Bronchial epithelial cell (primary cell): ENCODE measurements around the gene PEX11B. TPM values are rescaled to one million over a fixed set of nuclear protein-coding genes. Genes with fewer than 3 reads are reported as not detected.

Experiments
- DNase-seq: peaks from one replicate; pipeline ENCODE4 v3.0.0-alpha.2; 2010; ENCODE audit warnings: low read depth
- FAIRE-seq: peaks from 2 replicates; lab custom pipeline; 2011; peaks lifted over from hg19 to GRCh38; lab: Jason Lieb, UNC
- H3K27me3 ChIP-seq: 2 replicates; pipeline ENCODE4 v1.5.1; 2011; ENCODE audit warnings: low read length; ENCODE audit not compliant: control insufficient read depth, insufficient read depth
- H3K36me3 ChIP-seq: 2 replicates; pipeline ENCODE4 v1.5.1; 2011; ENCODE audit warnings: low read length; ENCODE audit not compliant: control insufficient read depth, insufficient read depth
- H3K4me3 ChIP-seq: 2 replicates; pipeline ENCODE4 v1.5.1; 2011; ENCODE audit warnings: mild to moderate bottlenecking, low read depth, low read length, control low read depth
- CTCF ChIP-seq: IDR thresholded peaks from 2 replicates; pipeline ENCODE4 v1.5.1; 2011; ENCODE audit warnings: mild to moderate bottlenecking, moderate library complexity, low read length, control low read depth, inconsistent platforms; ENCODE audit not compliant: insufficient read depth, severe bottlenecking
- total RNA-seq: library from RNA; depleted of rRNA; stranded (reverse); fragments of >200 nt; gene quantifications from 2 replicates; pipeline ENCODE4 v1.2.1, GENCODE V29; 2014

The PEX11B gene
- total RNA-seq, 1 donor from 2014 or later = 22.6 TPM

GRCh38 chr1:145895471-145895870 lies 23.0 kb downstream of the PEX11B start:
- Histone ChIP-seq H3K36me3 (no peaks in the 10 kb centered on the region), H3K4me3 (no peak overlapping the region), H3K27me3 (no peaks in the 10 kb centered on the region)
- TF ChIP-seq CTCF = no peak
- FAIRE-seq (no peak), DNase-seq (no peak)

- no peak for TF ChIP-seq CTCF
- FAIRE-seq (no peak), DNase-seq (no peak)
- H3K27me3 ChIP-seq = no peaks in the 10 kb centered on the region
- H3K36me3 ChIP-seq = no peaks in the 10 kb centered on the region
- no peak overlapping the region for H3K4me3 ChIP-seq
These were observed 25.0 kb downstream of the PEX11B start for GRCh38 chr1:145893306-145894055.

DNA sequence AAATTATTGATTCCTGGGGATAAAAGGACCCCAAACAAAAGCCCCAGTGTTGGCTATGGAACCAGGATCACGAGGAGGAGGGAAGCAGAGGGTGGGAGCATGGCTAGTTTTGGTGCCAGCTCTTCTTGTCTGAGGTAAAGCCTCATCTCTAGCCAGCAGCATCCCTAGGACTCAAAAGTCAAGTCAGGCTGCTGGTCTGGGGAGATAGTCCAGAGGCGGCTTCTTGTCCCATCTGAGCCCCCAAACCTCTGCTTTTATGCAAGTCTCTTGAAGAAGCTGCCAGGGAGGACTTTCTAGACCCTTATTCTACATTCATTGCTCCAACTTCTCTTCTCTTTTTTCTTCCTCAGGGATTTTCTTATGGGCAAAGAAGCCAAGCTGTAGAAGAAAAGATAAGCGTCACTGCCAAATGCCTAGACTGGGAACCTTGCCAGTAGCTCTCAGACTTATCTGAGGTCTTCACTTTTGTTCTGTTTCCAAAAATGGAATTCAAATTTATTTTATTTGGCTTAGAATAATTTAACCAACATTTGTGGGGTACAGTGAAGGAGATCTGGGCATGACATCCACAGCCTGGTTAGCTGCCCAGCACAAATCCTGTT lies 25.9 kb downstream of the PEX11B start:
- no peak for DNase-seq

GRCh38 chr1:145891587-145892485 lies 26.7 kb downstream of the PEX11B start:
- no peak overlapping the region for H3K4me3 ChIP-seq
- no peaks in the 10 kb centered on the region for H3K36me3 ChIP-seq
- peak; percentile 99 for DNase-seq
- FAIRE-seq = no peak
- no peaks in the 10 kb centered on the region for H3K27me3 ChIP-seq
- TF ChIP-seq CTCF = peak; percentile 91

More for the DNA sequence above, 25.9 kb downstream of the PEX11B start:
- no peak for FAIRE-seq
- no peaks in the 10 kb centered on the region for H3K27me3 ChIP-seq
- H3K4me3 ChIP-seq = no peak overlapping the region
- H3K36me3 ChIP-seq = no peaks in the 10 kb centered on the region
- TF ChIP-seq CTCF = no peak

DNA sequence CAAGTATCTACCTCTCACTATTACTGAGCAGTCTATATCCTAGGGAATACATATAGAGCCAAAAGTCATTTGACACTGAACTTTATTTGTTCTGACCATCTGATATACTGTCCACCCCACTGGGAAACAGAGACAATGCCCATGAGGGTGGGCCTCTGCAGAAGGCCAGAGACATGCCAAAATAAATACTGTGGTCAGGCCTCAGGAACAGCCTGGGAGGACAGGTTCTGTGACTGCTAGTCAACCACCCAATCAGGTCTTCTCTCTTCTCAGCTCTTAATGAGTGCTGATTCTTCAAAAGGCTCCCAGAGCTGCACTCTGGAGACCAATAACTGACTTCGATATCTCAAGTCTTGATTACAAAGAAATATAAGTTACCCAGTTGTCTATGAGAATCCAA lies 27.4 kb downstream of the PEX11B start:
- no peaks in the 10 kb centered on the region for H3K36me3 ChIP-seq
- H3K27me3 ChIP-seq = no peaks in the 10 kb centered on the region
- H3K4me3 ChIP-seq = no peak overlapping the region
- FAIRE-seq = no peak
- no peak for TF ChIP-seq CTCF
- peak; percentile 73 for DNase-seq
